Frontal cortex (tissue), 4 donors: ENCODE results near the gene PMEPA1. TPM values are rescaled to one million over a fixed set of nuclear protein-coding genes. Genes with fewer than 3 reads are reported as not detected.
A peak's percentile ranks its signal among the peaks of the same experiment; 100 is the strongest.

Experiments
- DNase-seq, 2 donors: peaks; one replicate each; pipeline ENCODE4 v3.0.0; 2012; ENCODE audit warnings: low spot score in 2 of 2
- FAIRE-seq: peaks from 2 replicates; lab custom pipeline; 2012; peaks lifted over from hg19 to GRCh38; lab: Jason Lieb, UNC
- total RNA-seq: library from RNA; depleted of rRNA; stranded (reverse); fragments of >200 nt; gene quantifications from one replicate; pipeline ENCODE4 v1.2.3, GENCODE V29; 2014
- donor health status: control.
- donor health status: control.
- donor health status: control.

PMEPA1 gene
- total RNA-seq, 1 donor from 2014 or later = 6.1 TPM

DNA sequence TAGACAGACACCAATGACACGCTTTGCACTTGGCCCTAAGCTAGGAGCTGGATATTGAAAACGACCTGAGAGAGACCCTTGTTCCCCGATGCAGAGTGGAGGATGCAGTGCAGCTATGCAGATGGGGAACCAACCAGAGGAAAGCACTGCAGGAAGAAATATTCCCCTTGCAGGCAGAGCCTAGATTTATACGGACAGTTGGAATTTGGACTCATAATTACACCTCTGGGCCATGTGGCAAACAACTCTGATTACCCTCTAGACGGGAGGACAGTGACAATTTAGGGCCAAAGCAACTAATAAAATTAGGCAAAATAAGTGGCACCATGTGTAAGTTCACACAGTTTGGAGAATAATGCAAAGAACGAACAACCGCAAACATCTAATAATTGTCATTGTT lies 12.3 kb downstream of the PMEPA1 start:
- no peak for FAIRE-seq

DNA sequence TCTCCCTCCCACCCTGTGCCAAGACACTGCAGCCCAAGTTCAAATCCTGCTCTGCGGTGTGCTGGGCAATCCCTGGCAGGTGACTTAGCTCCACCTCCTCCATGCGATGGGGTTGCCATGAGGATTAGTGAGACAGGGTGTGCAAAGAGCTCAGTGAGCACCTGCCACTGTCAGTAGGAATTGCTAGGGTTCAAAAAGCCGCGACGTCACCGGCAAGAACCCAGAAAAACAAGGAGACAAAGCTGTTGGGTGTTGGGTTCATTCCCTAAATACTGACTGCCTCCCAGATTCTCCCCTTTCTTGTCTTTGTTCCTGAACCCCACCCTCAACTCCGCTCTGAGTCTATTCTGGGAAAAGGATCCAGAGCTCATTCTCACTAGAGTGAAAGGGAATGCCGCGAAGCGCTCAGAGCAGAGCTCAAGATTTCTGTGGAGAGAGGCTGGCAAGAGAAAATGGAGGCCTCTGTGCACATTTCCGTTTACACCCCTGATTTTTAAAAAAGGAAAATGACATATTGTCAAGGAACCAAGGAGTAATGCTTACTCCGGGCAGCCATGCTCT lies 13.3 kb downstream of the PMEPA1 start:
- DNase-seq = no peak
- no peak for FAIRE-seq

More for the DNA sequence above, 12.3 kb downstream of the PMEPA1 start:
- no peak for DNase-seq

DNA sequence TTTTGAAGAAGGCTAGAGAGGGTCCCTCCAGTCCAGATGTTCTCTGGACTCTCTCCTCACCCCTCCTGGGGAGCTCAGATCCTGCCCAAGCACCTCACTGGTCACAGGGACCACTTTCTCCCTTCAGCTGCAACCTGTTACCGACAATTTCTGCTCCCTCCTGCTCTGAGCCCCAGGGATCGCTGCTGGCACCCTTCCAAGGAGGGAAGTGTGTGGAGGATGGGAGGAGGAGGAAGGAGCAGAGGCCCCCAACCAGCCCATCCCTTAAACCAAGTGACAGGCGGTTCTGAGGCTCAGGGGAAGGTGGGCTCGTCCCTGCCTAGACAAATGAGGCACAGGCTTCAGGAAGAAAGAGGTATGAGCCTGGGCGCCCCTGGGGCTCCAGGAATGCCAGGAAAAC lies 13.9 kb downstream of the PMEPA1 start:
- DNase-seq (no peak), FAIRE-seq (no peak)

DNA sequence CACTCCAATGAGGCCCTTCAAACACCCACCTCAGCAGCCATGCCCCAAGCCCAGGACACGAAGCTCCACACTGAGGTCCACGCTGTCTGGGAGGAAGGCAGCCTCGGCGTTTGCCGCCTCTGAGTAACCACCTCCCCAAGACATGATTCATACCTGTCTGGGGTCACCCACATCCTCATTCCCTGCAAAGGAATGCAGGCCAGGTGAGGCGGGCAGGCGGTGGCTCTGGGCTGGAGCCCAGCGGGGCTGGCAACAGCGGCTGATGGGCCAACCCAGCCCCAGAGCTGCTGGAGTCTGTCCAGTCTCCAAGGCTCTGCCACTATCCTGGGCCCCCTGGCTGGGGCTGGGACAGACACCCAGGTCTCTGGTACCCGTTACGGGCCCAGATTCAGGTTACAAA lies 14.8 kb downstream of the PMEPA1 start:
- no peak for FAIRE-seq
- DNase-seq = no peak

DNA sequence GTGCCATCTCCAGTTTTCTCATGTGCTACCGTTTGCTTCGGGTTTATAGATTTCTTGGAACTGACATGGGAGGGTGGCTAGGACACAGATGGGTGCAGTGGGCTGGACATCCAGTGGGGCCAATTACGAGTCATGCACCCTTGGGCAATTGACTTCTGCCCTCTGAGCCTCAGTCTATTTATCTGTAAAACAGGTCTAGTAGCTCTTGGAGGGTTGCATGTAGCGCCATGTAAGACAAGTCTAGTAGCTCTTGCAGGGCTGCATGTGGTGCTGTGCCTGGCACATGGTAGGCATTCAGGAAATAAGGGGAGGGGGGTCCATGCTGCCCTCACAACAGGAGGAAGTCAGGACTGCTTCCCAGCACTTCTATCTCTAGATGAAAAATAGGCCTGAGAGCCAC lies 15.3 kb downstream of the PMEPA1 start:
- FAIRE-seq (no peak), DNase-seq (no peak)

DNA sequence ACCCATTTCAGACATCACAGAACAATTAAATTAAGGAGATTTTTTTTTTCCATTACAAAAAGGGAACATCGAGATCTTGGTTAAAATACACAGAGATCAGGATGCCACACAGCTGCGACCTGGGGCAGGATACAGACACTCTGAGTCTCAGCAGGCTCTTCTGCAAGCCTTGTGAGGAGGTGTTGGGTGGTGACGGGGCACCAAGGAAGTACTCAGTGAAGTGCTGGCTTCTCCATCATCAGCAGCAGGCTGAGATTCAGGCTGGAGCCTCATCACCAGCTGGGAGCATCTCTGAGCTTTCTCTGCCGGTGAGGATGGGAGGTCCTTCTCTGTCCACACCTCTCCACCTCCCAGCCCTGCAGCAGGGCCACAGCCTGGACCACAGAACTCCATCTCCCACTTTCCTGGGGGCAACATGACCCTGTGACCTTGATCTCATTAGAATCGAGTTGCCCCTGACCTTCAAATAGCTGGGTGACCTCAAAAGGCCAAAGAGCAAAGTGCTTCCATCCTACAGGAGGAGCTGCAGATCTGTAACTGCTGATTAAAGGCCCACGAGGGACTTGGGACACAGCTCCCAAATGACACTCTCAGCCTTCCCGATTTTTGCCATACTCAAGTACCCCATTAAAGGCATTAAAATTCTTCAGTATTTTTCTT lies 16.0 kb downstream of the PMEPA1 start:
- DNase-seq (no peak), FAIRE-seq (no peak)

DNA sequence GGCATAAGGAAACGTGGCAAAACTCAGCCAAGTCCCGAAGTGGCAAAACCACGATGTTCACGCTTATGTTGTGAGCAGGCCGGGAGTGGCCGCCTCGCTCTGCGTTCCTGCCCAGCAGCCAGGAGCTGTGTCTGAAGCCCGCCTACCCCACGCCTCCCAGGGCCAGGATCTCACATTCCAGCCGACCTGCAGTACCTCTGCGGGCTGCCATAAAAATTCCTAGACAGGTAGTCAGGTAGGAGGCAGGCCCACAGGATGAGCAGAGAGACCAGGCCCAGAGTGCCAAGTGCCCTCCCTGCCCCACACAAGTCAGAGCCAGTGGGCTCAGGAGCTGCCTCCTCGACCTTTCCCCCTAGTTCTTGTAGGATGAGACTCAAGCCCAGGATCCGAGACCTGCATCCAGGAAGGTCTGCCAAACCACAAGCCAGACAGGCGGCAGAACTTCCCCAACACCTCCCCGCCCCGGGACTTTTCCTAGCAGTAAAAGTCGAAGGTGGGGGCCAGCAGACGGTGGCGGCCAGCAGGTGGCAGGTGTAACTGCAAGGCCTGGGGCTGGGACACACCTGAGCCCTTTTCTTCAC lies 16.7 kb downstream of the PMEPA1 start:
- DNase-seq (no peak), FAIRE-seq (no peak)

DNA sequence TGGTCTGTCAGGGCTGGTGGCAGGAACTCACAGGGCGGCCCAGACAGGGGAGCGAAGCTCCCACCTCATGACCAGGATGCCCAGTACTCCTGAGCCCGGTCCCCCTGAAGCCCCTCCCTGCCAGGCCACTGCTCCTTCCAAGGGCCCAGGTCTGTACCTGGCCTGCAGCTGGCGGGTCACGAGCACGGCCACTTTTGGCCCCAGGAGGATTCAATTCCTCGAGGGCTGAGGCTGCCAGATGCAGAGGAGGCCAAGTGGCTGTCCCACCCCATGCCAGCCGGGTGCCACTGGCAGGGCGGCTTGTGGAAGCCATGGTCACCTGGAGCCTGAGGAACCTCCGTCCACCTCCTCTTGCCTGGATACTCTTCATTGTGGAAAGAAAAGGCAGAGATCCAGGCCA lies 17.4 kb downstream of the PMEPA1 start:
- FAIRE-seq = no peak

DNA sequence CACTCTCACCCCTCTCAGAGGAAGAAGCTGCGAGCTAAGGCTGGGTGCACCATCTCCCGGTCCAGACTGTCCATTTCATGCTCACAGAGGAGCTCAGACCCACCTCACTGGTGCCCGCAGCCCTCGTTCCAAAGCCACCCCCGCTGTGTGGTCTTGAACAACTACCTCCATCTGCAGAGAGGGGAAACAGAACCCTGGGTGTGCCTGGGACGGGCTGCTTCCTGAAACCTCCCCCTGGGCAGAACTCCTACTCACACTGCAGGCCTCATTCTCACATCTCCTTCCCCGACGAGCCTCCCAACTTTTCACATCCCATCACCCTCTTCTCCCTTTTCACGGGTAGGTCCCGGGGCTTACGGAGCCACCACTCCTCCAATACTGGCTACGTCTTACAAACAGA lies 18.1 kb downstream of the PMEPA1 start:
- no peak for FAIRE-seq

More for the DNA sequence above, 17.4 kb downstream of the PMEPA1 start:
- DNase-seq = no peak

DNA sequence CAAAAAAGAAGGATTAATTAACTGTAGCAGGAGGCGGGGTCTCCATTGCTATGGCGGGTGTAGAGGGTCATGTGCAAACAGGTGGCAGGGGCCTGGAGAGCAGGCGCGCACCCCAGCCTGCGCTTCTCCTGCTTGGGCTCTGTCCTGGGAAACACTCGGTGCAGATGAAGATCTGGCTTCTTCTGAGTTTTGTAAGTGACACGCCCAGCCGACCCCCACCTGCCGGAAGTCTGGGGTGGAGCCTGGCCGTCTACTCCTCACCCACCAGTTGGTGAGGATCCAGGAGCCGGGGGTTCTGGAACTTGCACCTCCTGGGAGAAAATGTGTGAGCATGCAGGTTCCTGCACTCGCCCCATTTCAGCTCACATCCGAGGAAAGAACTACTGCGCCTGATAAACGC lies 19.3 kb downstream of the PMEPA1 start:
- DNase-seq (no peak), FAIRE-seq (no peak)

More for the DNA sequence above, 18.1 kb downstream of the PMEPA1 start:
- DNase-seq = no peak

DNA sequence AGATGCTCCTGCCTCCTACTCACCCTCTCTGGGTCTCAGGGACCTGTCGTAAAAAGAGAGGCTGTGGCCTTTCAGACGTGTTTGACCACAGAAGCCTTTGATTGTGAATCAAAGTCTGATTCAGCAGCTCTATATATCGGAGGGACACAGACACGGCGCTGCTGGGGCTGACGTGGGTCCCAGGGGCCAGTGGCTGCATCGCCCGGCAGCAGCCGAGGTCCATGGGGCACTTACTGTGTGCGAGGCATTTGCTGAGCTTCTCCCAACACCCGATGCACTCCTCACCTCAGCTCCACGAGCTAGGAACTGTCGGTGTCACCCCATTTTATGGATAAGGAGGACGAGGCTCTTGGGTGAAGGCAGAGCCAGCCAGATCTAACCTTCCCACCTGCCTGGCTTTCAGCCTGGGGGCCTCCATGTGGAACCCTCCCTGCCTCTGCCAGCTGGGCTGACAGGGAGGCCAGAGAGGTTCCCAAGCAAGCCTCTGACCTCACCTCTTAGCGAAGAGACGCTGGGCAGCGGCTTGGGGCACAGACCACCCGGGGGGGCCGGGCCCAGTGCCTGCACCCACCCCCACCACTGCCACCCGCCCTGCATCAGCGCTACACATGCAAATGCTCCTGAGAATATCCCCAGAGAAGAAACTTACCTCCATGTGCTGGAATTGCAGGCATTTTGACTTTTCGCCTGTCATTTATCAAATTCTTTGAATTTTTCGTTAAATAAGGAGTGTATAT lies 19.9 kb downstream of the PMEPA1 start:
- FAIRE-seq = no peak
- no peak for DNase-seq

DNA sequence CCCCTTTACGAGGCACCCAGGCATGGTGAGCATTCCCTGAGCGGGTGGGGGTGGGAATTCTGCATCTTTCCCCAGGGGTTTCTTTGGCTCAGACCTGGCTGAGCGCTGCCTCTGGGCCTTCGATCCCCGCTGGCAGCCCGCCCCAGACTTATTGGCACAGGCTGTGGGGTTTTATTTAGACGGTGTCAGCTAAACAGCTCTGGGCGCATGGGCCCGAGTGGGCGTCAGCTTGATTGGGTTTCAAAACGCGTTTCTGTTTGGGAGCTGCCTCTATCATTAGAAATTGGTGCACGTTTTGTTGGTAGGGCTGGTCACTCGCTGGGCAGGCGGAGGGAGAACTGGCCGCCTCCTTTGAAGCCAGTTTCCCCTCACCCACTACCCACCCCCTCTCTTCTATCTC lies 21.0 kb downstream of the PMEPA1 start:
- FAIRE-seq (no peak), DNase-seq (peak in 1 of 2 donors; percentile 65)

DNA sequence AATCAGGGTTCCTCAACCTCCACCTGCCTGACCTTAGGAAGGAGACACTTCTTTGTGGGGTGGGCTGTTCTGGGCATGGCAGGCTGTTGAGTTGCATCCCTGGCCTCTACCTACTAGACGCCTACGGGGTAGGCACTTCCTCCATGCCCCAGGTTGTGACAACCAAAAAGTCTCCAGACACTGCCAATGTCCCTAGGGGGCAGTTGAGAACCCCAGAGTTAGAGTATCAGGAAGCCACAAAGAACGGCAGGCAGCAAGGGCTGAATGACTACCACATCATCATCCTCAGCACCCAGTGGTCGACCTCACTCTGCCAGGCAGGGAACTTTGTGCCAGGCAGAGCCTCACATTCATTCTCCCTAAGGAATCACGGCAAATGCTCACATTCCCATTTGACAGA lies 21.5 kb downstream of the PMEPA1 start:
- DNase-seq = no peak
- FAIRE-seq = no peak

DNA sequence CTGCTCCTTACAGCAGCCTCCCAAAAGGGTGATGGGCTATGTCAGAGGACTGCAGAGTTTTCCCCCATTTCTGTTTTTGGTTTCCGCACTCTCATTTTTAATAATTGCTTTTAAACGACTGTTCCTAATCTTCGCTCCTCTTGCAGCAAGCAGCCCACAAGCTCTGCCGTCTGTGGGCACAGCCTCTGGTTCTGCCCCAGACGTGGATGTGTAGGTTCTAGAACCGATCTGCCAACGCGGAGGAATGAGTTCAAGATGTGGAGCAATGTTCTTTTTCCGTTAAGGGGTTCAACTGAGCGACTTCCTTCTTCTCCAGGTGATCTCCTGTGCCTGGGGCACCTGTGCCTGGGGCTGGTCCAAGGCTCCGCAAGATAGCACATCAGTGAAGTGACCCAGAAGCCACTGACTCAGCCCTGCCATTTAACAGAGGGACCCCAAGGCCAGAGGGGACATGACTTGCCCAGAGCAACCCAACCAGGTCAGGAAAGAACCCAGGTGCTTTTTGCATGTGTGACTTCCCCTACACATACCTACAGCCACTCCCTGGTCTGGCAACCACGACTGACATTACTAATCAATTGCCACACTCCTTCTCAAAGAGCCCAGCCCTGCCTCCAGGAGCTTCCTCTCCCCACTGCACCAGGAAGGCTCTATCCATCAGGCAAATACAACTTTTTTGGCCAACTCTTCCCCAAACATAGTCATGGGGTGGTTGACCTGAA lies 22.7 kb downstream of the PMEPA1 start:
- DNase-seq (no peak), FAIRE-seq (no peak)

DNA sequence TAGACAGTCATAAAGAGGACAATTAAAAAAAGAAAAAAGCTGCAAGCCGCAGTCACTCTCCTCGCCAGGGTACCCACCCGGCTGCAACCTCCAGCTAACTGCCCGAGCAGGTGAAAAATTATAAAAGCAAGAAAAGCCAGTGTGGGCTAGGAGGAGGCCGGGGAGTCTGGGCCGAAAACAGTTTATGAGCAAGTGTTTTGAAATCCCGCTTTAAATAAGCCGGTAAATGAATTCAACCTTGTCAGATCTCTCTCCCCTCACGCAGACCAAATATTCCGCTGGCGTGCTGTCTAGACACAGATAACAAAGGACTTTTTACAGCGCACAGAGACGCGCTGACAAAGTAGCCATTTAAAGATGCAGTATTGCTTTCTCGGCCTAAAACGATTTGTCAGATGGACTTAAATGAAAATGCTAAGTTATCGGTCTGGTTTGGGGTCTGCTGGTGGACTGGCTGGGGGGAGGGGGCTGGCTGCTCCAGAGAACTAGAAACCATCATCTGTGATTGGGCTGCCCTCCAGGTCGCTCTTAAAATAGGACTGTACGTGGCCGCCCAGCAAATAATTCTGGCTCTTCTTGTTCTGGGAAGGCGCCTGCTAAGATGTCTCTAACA lies 24.6 kb downstream of the PMEPA1 start:
- no peak for FAIRE-seq
- DNase-seq = peak; percentile 48 to 51

DNA sequence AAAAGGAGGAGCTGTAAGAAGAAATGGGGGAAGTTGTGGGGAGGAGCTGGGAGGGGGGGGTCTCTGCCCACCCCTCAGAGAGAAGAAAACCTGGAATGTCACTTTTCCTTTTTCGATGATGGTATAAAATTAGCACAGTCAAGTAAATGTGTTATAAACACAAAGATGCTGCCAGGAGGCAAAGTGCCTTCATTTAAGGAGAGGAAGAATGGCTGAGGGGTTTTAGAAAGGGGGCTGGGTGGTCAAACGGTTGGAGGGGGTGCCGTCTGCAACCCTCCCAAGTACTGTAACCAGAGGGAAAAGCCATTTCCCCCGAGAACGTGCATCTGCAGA lies 25.0 kb downstream of the PMEPA1 start:
- DNase-seq = no peak
- FAIRE-seq = no peak

DNA sequence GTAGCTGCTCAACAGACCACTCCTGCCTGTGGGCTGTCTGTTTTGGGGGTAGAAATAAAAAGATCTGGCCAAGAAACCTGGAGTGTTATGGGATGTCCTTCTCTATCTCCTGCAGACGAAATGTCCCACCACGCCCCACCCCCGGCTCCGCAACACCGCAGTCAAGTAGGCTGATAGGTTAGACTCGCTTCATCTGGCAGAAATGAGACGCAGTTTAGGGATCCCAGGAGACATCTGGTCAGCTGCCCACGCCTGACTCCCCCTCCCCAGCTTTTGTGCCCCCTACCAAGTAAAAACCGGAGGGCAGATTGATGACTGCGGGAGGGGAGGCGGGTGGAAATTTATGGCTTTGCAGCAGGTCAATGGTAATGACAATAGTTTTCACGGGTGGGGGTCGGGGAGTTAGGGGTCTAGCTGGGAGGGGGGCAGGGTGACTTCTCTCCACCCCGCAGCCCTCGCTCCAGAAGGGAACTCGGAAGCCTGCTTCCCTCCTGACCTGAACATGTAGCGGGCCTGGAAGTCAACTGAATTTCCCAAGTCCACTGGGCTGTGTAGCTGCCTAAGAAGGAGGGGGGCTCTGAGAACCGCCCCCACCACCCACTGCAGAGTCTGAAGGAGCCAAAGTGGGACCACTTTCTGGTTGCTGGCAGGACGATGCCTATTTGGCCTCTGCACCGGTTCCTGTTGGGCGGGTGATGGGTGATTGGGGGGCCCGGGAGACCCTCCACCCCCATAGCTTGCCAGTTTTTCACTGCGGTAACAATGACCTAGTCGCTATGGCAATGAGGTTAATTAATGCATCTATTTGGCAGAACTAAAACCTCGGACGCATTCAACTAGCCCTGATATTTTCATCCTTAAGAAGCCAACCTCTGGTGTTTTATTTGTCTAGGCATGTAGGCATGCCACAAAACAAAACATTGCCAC lies 25.7 kb downstream of the PMEPA1 start:
- DNase-seq (no peak), FAIRE-seq (no peak)

DNA sequence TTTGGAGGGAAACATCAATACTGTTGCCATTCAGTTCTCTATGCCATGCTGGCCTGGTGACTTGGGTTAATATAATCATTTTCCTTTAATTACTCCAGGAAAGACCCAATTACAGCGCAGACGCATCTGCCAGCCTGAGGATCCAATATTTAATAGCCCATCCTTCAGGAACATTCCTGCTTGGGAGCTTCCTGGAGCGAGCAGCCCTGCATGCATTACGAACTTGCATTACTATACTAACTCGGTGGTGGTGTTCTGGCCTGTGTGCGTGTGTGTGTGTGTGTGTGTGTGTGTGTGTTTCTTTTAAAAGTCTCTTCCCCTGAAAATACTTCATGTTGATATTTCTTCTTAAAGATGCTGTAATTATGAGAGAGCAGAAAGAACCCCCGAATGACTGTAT lies 26.5 kb downstream of the PMEPA1 start:
- DNase-seq = no peak
- no peak for FAIRE-seq
